ENCODE data around the gene SLC16A11. TPM values are rescaled to one million over a fixed set of nuclear protein-coding genes. Genes with fewer than 3 reads are reported as not detected.

The SLC16A11 gene
- total and polyA plus RNA-seq, 9 of the 15 experiments (the other 6 are each of a cell fraction or from before 2014, with no cell fraction given), result not detected

- peak; percentile 76 for ATAC-seq
- intact Hi-C loops (cut with micrococcal nuclease), result loop anchor here (1.0 kb wide), 1 partner anchor 91 kb away; no protein-coding TSS in a partner anchor
- no peak overlapping the region for H3K9ac ChIP-seq (ENCODE audit: insufficient read depth in 1 of 2, low read depth in 2 of 2, low read length in 2 of 2)
- no peak for TF ChIP-seq ARID3B (CRISPR knock-in tag; IDR thresholded peaks at IDR 0.05; ENCODE audit: borderline replicate concordance)
- peak; percentile 59; the same call in 1 of the 2 replicates for TF ChIP-seq SMC3 (conservative IDR thresholded peaks at IDR 0.05; ENCODE audit: insufficient read depth, low read depth, low read length)
- no peak for TF ChIP-seq ZNF23 (CRISPR knock-in tag; IDR thresholded peaks at IDR 0.05)
- no peak for TF ChIP-seq RBM15 (IDR thresholded peaks at IDR 0.05; ENCODE audit: insufficient read depth, low read length)
- TF ChIP-seq BRD4 (IDR thresholded peaks at IDR 0.05), result no peak
- TF ChIP-seq ARID2 (IDR thresholded peaks at IDR 0.05), result 0 out of 2 replicates have a peak, but pooled peaks have one; percentile 54
- no peak for TF ChIP-seq ZNF717 (CRISPR knock-in tag; IDR thresholded peaks at IDR 0.05)
- TF ChIP-seq FOXM1 (IDR thresholded peaks at IDR 0.05; ENCODE audit: low read depth), result no peak
- no peak for TF ChIP-seq FOXM1 (CRISPR knock-in tag; IDR thresholded peaks at IDR 0.05; ENCODE audit: low read depth)
Measured at GRCh38 chr17:7045492-7046126, 1.7 kb upstream of the SLC16A11 start.

More at GRCh38 chr17:7045492-7046126, 1.7 kb upstream of the SLC16A11 start:
- H3K4me3 ChIP-seq, result no peak overlapping the region
- H3K79me2 ChIP-seq (ENCODE audit: control insufficient read depth, insufficient read depth, low read length), result no peaks in the 10 kb centered on the region
- H3K9me1 ChIP-seq (ENCODE audit: control insufficient read depth, insufficient read depth, low read length), result no peaks in the 10 kb centered on the region
- no TSS peak for BruUV-seq (replicated peaks)
- no peaks in the 10 kb centered on the region for H3K9me3 ChIP-seq (replicated peaks; ENCODE audit: control insufficient read depth, insufficient read depth, low read depth, low read length)
- peaks cover 0 to 26% of the 10 kb centered on the region in 2 experiments; a peak in 4 of 5 replicates for H3K4me1 ChIP-seq (replicated peaks in 1 of 2; ENCODE audit: control insufficient read depth in 2 of 2, insufficient read depth in 2 of 2, low read length in 2 of 2)
- POLR2A ChIA-PET, result interaction anchor here (1.0 to 3.2 kb wide), 4 partner anchors 10 to 140 kb away, joined by 3 to 10 read pairs (median 4); partner anchors contain the start of gene SLC16A13
- in situ Hi-C loops (cut with MboI), result loop anchor here (10.0 to 25.0 kb wide), 2 partner anchors 289 to 517 kb away; partner anchors contain the start of genes ACAP1, SENP3 and TNFSF13
- peak in 1 of 4 experiments; percentile 65 for DNase-seq (ENCODE audit: extremely low read depth in 1 of 4, low spot score in 3 of 4)
- no peaks in the 10 kb centered on the region for H4K20me1 ChIP-seq (replicated peaks; ENCODE audit: control insufficient read depth, insufficient read depth, low read length)
- 10% methylated on average over 5 of the region's 5 CpGs for WGBS (ENCODE audit: insufficient coverage, low coverage, missing lambda C conversion rate)
- peaks cover 0 to 4% of the 10 kb centered on the region in 2 experiments; a peak in 4 of 5 replicates for H3K27me3 ChIP-seq (ENCODE audit: control insufficient read depth in 2 of 2, insufficient read depth in 2 of 2, low read length in 2 of 2)
- CTCF ChIA-PET (ENCODE audit: low intra/inter-chr PET ratio), result interaction anchor here (0.5 to 3.6 kb wide), 6 partner anchors 90 to 306 kb away, joined by 3 to 41 read pairs (median 3); partner anchors contain the start of gene KCTD11
- H3K36me3 ChIP-seq (ENCODE audit: control insufficient read depth, insufficient read depth, low read length), result no peaks in the 10 kb centered on the region
- peak overlapping the region; percentile 57 for H3K4me2 ChIP-seq (ENCODE audit: insufficient read depth, low read length)
- H2AFZ ChIP-seq (ENCODE audit: low read depth, low read length), result no peak overlapping the region
- no peak overlapping the region for H3K27ac ChIP-seq (ENCODE audit: extremely low read depth, low read depth, low read length)
- FAIRE-seq, result peak; percentile 73
